ENCODE measurements around the gene RBMS2.
A peak's percentile ranks its signal among the peaks of the same experiment; 100 is the strongest.

RBMS2 gene

GRCh38 chr12:56637621-56638020 lies 116.0 kb downstream of the RBMS2 start:
- TF ChIP-seq EZH2 (IDR thresholded peaks at IDR 0.05; ENCODE audit: borderline replicate concordance, low read length) = no peak
- TF ChIP-seq CTCF (IDR thresholded peaks at IDR 0.05; ENCODE audit: low read length) = no peak
- peak overlapping the region; percentile 62 for H3K27ac ChIP-seq (ENCODE audit: low read depth, low read length, poor library complexity, severe bottlenecking)
- no peak overlapping the region for H3K4me3 ChIP-seq (ENCODE audit: low read depth, low read length, poor library complexity, severe bottlenecking)
- H3K4me2 ChIP-seq (ENCODE audit: low read length) = no peak overlapping the region
- H2AFZ ChIP-seq (ENCODE audit: low read length) = no peak overlapping the region
- no peaks in the 10 kb centered on the region for H4K20me1 ChIP-seq (ENCODE audit: insufficient read depth, low read length)
- no peaks in the 10 kb centered on the region for H3K9me2 ChIP-seq (ENCODE audit: low read depth, low read length)
- no peaks in the 10 kb centered on the region for H3K27me3 ChIP-seq (ENCODE audit: insufficient read depth, low read length)
- peaks cover under 1% of the 10 kb centered on the region; the same call in 1 of the 2 replicates for H3K79me2 ChIP-seq (ENCODE audit: insufficient read depth, low read length)
- H3K9ac ChIP-seq (ENCODE audit: low read length) = no peak overlapping the region
- peaks cover 39% of the 10 kb centered on the region for H3K4me1 ChIP-seq (ENCODE audit: insufficient read depth, low read length, severe bottlenecking)
- 0 out of 2 replicates have a peak, but pooled peaks cover 11% of the 10 kb centered on the region for H3F3A ChIP-seq (ENCODE audit: insufficient read depth, low read length)
- H3K36me3 ChIP-seq (ENCODE audit: insufficient read depth, low read length) = peaks cover 52% of the 10 kb centered on the region
- H3K9me3 ChIP-seq (ENCODE audit: low read length) = no peaks in the 10 kb centered on the region

- H3K27ac ChIP-seq (ENCODE audit: low read depth, low read length, poor library complexity, severe bottlenecking) = no peak overlapping the region
- TF ChIP-seq CTCF (IDR thresholded peaks at IDR 0.05; ENCODE audit: low read length) (no peak), EZH2 (IDR thresholded peaks at IDR 0.05; ENCODE audit: borderline replicate concordance, low read length) (no peak)
- H3K4me1 ChIP-seq (ENCODE audit: insufficient read depth, low read length, severe bottlenecking) = peaks cover 29% of the 10 kb centered on the region
- H2AFZ ChIP-seq (ENCODE audit: low read length) = no peak overlapping the region
- H3K4me3 ChIP-seq (ENCODE audit: low read depth, low read length, poor library complexity, severe bottlenecking) = no peak overlapping the region
- H3K9me3 ChIP-seq (ENCODE audit: low read length) = no peaks in the 10 kb centered on the region
- peaks cover 82% of the 10 kb centered on the region for H3K36me3 ChIP-seq (ENCODE audit: insufficient read depth, low read length)
- H4K20me1 ChIP-seq (ENCODE audit: insufficient read depth, low read length) = no peaks in the 10 kb centered on the region
- no peak overlapping the region for H3K9ac ChIP-seq (ENCODE audit: low read length)
- H3K27me3 ChIP-seq (ENCODE audit: insufficient read depth, low read length) = no peaks in the 10 kb centered on the region
- no peak overlapping the region for H3K4me2 ChIP-seq (ENCODE audit: low read length)
- no peaks in the 10 kb centered on the region for H3K9me2 ChIP-seq (ENCODE audit: low read depth, low read length)
- peaks cover 32% of the 10 kb centered on the region for H3K79me2 ChIP-seq (ENCODE audit: insufficient read depth, low read length)
- 0 out of 2 replicates have a peak, but pooled peaks cover 11% of the 10 kb centered on the region for H3F3A ChIP-seq (ENCODE audit: insufficient read depth, low read length)
Measured at GRCh38 chr12:56641219-56641618, 119.6 kb downstream of the RBMS2 start.

GRCh38 chr12:56644654-56645053 lies 123.0 kb downstream of the RBMS2 start:
- peak overlapping the region; percentile 94 for H3K9ac ChIP-seq (ENCODE audit: low read length)
- no peaks in the 10 kb centered on the region for H3K9me2 ChIP-seq (ENCODE audit: low read depth, low read length)
- peaks cover 55% of the 10 kb centered on the region for H3K36me3 ChIP-seq (ENCODE audit: insufficient read depth, low read length)
- TF ChIP-seq CTCF (IDR thresholded peaks at IDR 0.05; ENCODE audit: low read length) = no peak
- no peak for TF ChIP-seq EZH2 (IDR thresholded peaks at IDR 0.05; ENCODE audit: borderline replicate concordance, low read length)
- H3K4me3 ChIP-seq (ENCODE audit: low read depth, low read length, poor library complexity, severe bottlenecking) = peak overlapping the region; percentile 86
- peak overlapping the region; percentile 73 for H3K27ac ChIP-seq (ENCODE audit: low read depth, low read length, poor library complexity, severe bottlenecking)
- peaks cover 22% of the 10 kb centered on the region for H3K4me1 ChIP-seq (ENCODE audit: insufficient read depth, low read length, severe bottlenecking)
- no peaks in the 10 kb centered on the region for H4K20me1 ChIP-seq (ENCODE audit: insufficient read depth, low read length)
- no peaks in the 10 kb centered on the region for H3K9me3 ChIP-seq (ENCODE audit: low read length)
- no peak overlapping the region for H2AFZ ChIP-seq (ENCODE audit: low read length)
- H3K27me3 ChIP-seq (ENCODE audit: insufficient read depth, low read length) = no peaks in the 10 kb centered on the region
- H3K79me2 ChIP-seq (ENCODE audit: insufficient read depth, low read length) = peaks cover 32% of the 10 kb centered on the region
- H3K4me2 ChIP-seq (ENCODE audit: low read length) = peak overlapping the region; percentile 96
- H3F3A ChIP-seq (ENCODE audit: insufficient read depth, low read length) = no peaks in the 10 kb centered on the region
